ENCODE results near the gene PRTN3. TPM values are rescaled to one million over a fixed set of nuclear protein-coding genes. Genes with fewer than 3 reads are reported as not detected.

Gene PRTN3
- total RNA-seq, 1 donor = not detected

DNA sequence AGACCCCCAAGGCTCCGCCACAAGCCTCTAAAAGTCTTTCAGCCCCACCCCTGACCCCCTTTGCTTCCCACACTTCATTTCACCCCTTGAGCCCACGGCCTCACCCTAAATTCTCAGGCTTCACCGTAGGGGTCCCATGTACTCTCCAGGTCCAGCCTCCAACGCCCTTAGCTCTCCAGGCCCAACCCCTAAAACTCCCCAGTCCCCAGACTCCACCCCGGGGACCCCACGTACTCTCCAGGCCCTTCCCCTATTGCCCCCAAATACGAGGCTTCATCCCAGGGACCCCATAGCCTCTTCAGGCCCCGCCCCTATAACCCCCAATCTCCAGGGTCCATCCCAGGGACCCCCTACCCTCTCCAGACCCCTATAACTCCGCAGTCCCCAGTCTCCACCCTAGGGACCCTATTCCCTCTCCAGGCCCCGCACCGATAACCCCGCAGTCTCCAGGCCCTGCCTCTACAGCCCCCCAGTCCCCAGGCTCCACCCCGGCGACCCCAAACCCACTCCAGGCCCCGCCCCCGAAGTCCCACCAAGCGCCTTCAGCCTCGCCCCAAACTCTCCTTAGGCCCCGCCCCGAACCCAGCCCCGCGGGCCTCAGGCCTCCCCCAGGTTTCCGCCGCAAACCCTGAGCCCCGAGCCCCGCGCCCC lies 51.6 kb downstream of the PRTN3 start:
- peak overlapping the region; percentile 83 for H3K4me2 ChIP-seq (ENCODE audit: insufficient read depth, low read length)
- H2AFZ ChIP-seq (ENCODE audit: low read length) = no peak overlapping the region
- H4K20me1 ChIP-seq (ENCODE audit: insufficient read depth, low read length) = peaks cover 4% of the 10 kb centered on the region
- H3K27ac ChIP-seq (ENCODE audit: low read depth, low read length) = peak overlapping the region; percentile 24
- H3K36me3 ChIP-seq (ENCODE audit: insufficient read depth, low read length) = peaks cover 8% of the 10 kb centered on the region
- peaks cover 5% of the 10 kb centered on the region for H3K4me1 ChIP-seq (ENCODE audit: insufficient read depth, low read length)
- H3K27me3 ChIP-seq (ENCODE audit: insufficient read depth, low read length) = no peaks in the 10 kb centered on the region
- DNase-seq (ENCODE audit: insufficient read length, low spot score, missing footprints) = no peak
- H3K79me2 ChIP-seq (ENCODE audit: insufficient read depth, low read length) = peaks cover 25% of the 10 kb centered on the region
- TF ChIP-seq, protein P1, sequence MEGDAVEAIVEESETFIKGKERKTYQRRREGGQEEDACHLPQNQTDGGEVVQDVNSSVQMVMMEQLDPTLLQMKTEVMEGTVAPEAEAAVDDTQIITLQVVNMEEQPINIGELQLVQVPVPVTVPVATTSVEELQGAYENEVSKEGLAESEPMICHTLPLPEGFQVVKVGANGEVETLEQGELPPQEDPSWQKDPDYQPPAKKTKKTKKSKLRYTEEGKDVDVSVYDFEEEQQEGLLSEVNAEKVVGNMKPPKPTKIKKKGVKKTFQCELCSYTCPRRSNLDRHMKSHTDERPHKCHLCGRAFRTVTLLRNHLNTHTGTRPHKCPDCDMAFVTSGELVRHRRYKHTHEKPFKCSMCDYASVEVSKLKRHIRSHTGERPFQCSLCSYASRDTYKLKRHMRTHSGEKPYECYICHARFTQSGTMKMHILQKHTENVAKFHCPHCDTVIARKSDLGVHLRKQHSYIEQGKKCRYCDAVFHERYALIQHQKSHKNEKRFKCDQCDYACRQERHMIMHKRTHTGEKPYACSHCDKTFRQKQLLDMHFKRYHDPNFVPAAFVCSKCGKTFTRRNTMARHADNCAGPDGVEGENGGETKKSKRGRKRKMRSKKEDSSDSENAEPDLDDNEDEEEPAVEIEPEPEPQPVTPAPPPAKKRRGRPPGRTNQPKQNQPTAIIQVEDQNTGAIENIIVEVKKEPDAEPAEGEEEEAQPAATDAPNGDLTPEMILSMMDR (IDR thresholded peaks at IDR 0.05; ENCODE audit: extremely low read depth, low read depth, low read length) = no peak
- H3K4me3 ChIP-seq (ENCODE audit: insufficient read depth, low read length) = peak overlapping the region; percentile 96
- H3K9me3 ChIP-seq (ENCODE audit: low read depth, low read length) = no peaks in the 10 kb centered on the region

DNA sequence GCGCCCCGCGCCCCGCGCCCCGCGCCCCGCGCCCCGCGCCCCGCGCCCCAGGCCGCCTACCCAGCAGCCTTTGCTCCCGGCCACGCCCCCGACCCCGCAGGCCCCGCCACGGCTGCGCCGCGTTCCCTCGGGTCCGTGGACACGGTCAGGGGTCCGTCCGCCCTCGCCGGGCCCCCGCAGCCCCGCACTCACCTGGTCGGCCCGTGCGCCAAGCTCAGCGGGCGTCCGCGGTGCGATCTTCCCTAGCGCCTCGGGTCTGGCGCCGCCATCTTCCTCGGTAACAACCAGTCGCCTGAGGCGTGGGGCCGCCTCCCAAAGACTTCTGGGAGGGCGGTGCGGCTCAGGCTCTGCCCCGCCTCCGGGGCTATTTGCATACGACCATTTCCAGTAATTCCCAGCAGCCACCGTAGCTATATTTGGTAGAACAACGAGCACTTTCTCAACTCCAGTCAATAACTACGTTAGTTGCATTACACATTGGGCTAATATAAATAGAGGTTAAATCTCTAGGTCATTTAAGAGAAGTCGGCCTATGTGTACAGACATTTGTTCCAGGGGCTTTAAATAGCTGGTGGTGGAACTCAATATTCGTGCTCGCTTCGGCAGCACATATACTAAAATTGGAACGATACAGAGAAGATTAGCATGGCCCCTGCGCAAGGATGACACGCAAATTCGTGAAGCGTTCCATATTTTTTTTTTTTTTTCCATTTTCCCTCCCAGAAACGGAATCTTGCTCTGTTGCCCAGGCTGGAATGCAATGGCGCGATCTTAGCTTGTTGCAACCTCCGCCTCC lies 52.3 kb downstream of the PRTN3 start, which contains the start of the genes MED16 and RNU6-9:
Gene MED16 (minus strand): TSS at position 294 of the 796 bp plus-strand sequence. CDS start 2,056 bp downstream, outside the sequence.
Gene RNU6-9 (plus strand): TSS at position 591 of the 796 bp plus-strand sequence.
- peak within 1 kb of the TSS; percentile 88 for H2AFZ ChIP-seq (ENCODE audit: low read length)

GRCh38 chr19:896434-896833 lies 55.6 kb downstream of the PRTN3 start:
- Histone ChIP-seq H3K9me3 (ENCODE audit: low read depth, low read length) (no peaks in the 10 kb centered on the region), H3K27me3 (ENCODE audit: insufficient read depth, low read length) (no peaks in the 10 kb centered on the region), H3K4me2 (ENCODE audit: insufficient read depth, low read length) (no peak overlapping the region), H3K36me3 (ENCODE audit: insufficient read depth, low read length) (peaks cover 8% of the 10 kb centered on the region), H3K4me3 (ENCODE audit: insufficient read depth, low read length) (no peak overlapping the region), H2AFZ (ENCODE audit: low read length) (no peak overlapping the region), H3K79me2 (ENCODE audit: insufficient read depth, low read length) (peaks cover 10% of the 10 kb centered on the region), H4K20me1 (ENCODE audit: insufficient read depth, low read length) (peaks cover 5% of the 10 kb centered on the region), H3K27ac (ENCODE audit: low read depth, low read length) (no peak overlapping the region), H3K4me1 (ENCODE audit: insufficient read depth, low read length) (peaks cover 5% of the 10 kb centered on the region)
- DNase-seq (ENCODE audit: insufficient read length, low spot score, missing footprints) = peak; percentile 90
- TF ChIP-seq, protein P1 (IDR thresholded peaks at IDR 0.05; ENCODE audit: extremely low read depth, low read depth, low read length) = no peak

More for the DNA sequence above, 52.3 kb downstream of the PRTN3 start, which contains the start of the genes MED16 and RNU6-9:
- peaks cover 4% of the 10 kb centered on the region for H4K20me1 ChIP-seq (ENCODE audit: insufficient read depth, low read length)
- peak within 1 kb of the TSS; percentile 96 for H3K4me3 ChIP-seq (ENCODE audit: insufficient read depth, low read length)
- peaks cover 8% of the 10 kb centered on the region for H3K36me3 ChIP-seq (ENCODE audit: insufficient read depth, low read length)
- no peaks in the 10 kb centered on the region for H3K27me3 ChIP-seq (ENCODE audit: insufficient read depth, low read length)
- TF ChIP-seq, protein P1 (IDR thresholded peaks at IDR 0.05; ENCODE audit: extremely low read depth, low read depth, low read length) = no peak
- DNase-seq (ENCODE audit: insufficient read length, low spot score, missing footprints) = peak; percentile 100
- peaks cover 25% of the 10 kb centered on the region for H3K79me2 ChIP-seq (ENCODE audit: insufficient read depth, low read length)
- H3K4me1 ChIP-seq (ENCODE audit: insufficient read depth, low read length) = peaks cover 5% of the 10 kb centered on the region
- peak within 1 kb of the TSS; percentile 93 for H3K27ac ChIP-seq (ENCODE audit: low read depth, low read length)
- H3K9me3 ChIP-seq (ENCODE audit: low read depth, low read length) = no peaks in the 10 kb centered on the region
- H3K4me2 ChIP-seq (ENCODE audit: insufficient read depth, low read length) = peak within 1 kb of the TSS; percentile 83

GRCh38 chr19:896999-897398 lies 56.2 kb downstream of the PRTN3 start:
- H3K36me3 ChIP-seq (ENCODE audit: insufficient read depth, low read length) = peaks cover 12% of the 10 kb centered on the region
- no peak for DNase-seq (ENCODE audit: insufficient read length, low spot score, missing footprints)
- TF ChIP-seq, protein P1 (IDR thresholded peaks at IDR 0.05; ENCODE audit: extremely low read depth, low read depth, low read length) = no peak
- no peak overlapping the region for H3K27ac ChIP-seq (ENCODE audit: low read depth, low read length)
- H3K9me3 ChIP-seq (ENCODE audit: low read depth, low read length) = no peaks in the 10 kb centered on the region
- H2AFZ ChIP-seq (ENCODE audit: low read length) = no peak overlapping the region
- H3K27me3 ChIP-seq (ENCODE audit: insufficient read depth, low read length) = no peaks in the 10 kb centered on the region
- H4K20me1 ChIP-seq (ENCODE audit: insufficient read depth, low read length) = peaks cover 9% of the 10 kb centered on the region
- no peak overlapping the region for H3K4me2 ChIP-seq (ENCODE audit: insufficient read depth, low read length)
- H3K79me2 ChIP-seq (ENCODE audit: insufficient read depth, low read length) = peaks cover 9% of the 10 kb centered on the region
- peaks cover 3% of the 10 kb centered on the region for H3K4me1 ChIP-seq (ENCODE audit: insufficient read depth, low read length)
- H3K4me3 ChIP-seq (ENCODE audit: insufficient read depth, low read length) = no peak overlapping the region
